Neural progenitor cell (in vitro differentiated cells): Measurements from ENCODE around the gene ZBTB46.

Experiments
- CTCF ChIP-seq: fragments of 200-600 bp; sonication (generic); IDR thresholded peaks from 2 replicates; pipeline ENCODE4 v1.5.1; 2017; ENCODE audit warnings: antibody characterized with exemption, mild to moderate bottlenecking
- EZH2 ChIP-seq: fragments of 200-600 bp; sonication (generic); IDR thresholded peaks from 2 replicates; pipeline ENCODE4 v1.6.1; 2017; ENCODE audit warnings: antibody characterized with exemption, mild to moderate bottlenecking, moderate library complexity

DNA sequence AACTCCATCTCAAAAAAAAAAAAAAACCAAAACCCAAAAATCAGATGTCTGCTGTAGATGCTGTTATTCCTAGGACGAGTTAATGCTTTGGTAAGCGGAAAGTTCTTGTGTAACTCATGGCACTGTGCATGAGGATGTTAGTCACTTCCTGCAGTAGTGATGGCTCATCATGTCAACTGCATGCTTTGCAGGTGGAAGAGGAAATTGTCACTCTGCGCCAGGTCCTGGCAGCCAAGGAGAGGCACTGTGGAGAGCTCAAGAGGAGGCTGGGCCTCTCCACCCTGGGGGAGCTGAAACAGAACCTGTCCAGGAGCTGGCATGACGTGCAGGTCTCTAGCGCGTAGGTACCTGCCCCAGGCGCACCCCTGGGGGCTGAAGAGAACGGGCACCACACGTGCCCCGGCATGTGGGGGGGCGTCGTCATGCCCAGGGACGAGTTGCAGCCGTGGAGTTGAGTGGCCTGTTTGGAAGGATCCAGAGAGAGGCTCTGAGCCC lies 42.5 kb upstream of the ZBTB46 start:
- TF ChIP-seq CTCF (no peak), EZH2 (no peak)
